H7 (cell line): ENCODE data around the gene WSB2. TPM values are rescaled to one million over a fixed set of nuclear protein-coding genes. Genes with fewer than 3 reads are reported as not detected.
"Not testable (repeated sequence)": the region's sequence is repeated elsewhere in the genome, so short reads cannot be mapped to it uniquely, and the experiment has no call there.

ENCODE experiments used
- DNase-seq: peaks from one replicate; pipeline ENCODE4 v3.0.0; 2012
- H3K27me3 ChIP-seq: 2 replicates; pipeline ENCODE4 v1.6.0; 2011; ENCODE audit warnings: mild to moderate bottlenecking, low read length; ENCODE audit not compliant: control insufficient read depth, insufficient read depth
- H3K36me3 ChIP-seq: replicated peaks from 2 replicates; pipeline ENCODE4 v1.5.1; 2011; ENCODE audit warnings: low read length; ENCODE audit not compliant: control insufficient read depth, insufficient read depth
- H3K4me3 ChIP-seq: 2 replicates; pipeline ENCODE4 v1.5.1; 2011; ENCODE audit warnings: low read depth, mild to moderate bottlenecking, control low read depth, low read length, moderate library complexity; ENCODE audit not compliant: insufficient read depth
- total RNA-seq: library from RNA; depleted of rRNA; stranded (reverse); fragments of >200 nt; shearing (Covaris generic); gene quantifications from 2 replicates; pipeline ENCODE4 v1.2.3, GENCODE V29; 2014

Gene WSB2
- total RNA-seq, 1 experiment from 2014 or later, result 104 TPM

GRCh38 chr12:118033902-118034301 lies 27.1 kb downstream of the WSB2 start:
- H3K36me3 ChIP-seq, result peaks cover 37% of the 10 kb centered on the region
- H3K27me3 ChIP-seq, result no peaks in the 10 kb centered on the region
- no peak for DNase-seq
- no peak overlapping the region for H3K4me3 ChIP-seq

- Histone ChIP-seq H3K27me3 (no peaks in the 10 kb centered on the region), H3K36me3 (peaks cover 36% of the 10 kb centered on the region), H3K4me3 (no peak overlapping the region)
- DNase-seq, result no peak
These were observed 27.7 kb downstream of the WSB2 start for GRCh38 chr12:118033323-118033722.

- Histone ChIP-seq H3K27me3 (no peaks in the 10 kb centered on the region), H3K36me3 (peaks cover 31% of the 10 kb centered on the region), H3K4me3 (no peak overlapping the region)
- no peak for DNase-seq
These were observed 28.8 kb downstream of the WSB2 start for GRCh38 chr12:118032188-118032587.

DNA sequence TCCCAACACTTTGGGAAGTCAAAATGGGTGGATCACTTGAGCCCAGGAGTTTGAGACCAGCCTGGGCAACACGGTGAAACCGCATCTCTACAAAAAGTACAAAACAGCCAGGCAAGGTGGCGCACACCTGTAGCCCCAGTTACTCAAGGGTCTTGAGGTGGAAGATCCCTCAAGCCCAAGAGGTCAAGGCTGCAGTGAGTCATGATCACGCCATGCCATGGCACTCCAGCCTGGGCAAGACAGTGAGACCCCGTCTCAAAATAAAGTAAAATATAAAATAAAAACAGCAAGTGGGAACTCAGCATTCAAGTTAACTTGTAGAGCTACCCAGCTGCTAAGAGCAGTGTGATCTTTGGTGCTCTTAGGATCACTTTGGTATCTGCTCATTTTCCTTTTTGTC lies 31.8 kb downstream of the WSB2 start:
- Histone ChIP-seq H3K4me3 (no peak overlapping the region), H3K27me3 (no peaks in the 10 kb centered on the region), H3K36me3 (peaks cover 34% of the 10 kb centered on the region)
- DNase-seq, result no peak

GRCh38 chr12:118025168-118025567 lies 35.8 kb downstream of the WSB2 start:
- no peak for DNase-seq
- Histone ChIP-seq H3K36me3 (peaks cover 27% of the 10 kb centered on the region), H3K27me3 (no peaks in the 10 kb centered on the region), H3K4me3 (no peak overlapping the region)

GRCh38 chr12:118023301-118023860 lies 37.6 kb downstream of the WSB2 start:
- no peak for DNase-seq
- Histone ChIP-seq H3K4me3 (no peak overlapping the region), H3K27me3 (no peaks in the 10 kb centered on the region), H3K36me3 (peaks cover 35% of the 10 kb centered on the region)

- H3K27me3 ChIP-seq, result no peaks in the 10 kb centered on the region
- H3K4me3 ChIP-seq, result no peak overlapping the region
- no peak for DNase-seq
- H3K36me3 ChIP-seq, result peaks cover 35% of the 10 kb centered on the region
These were observed 38.3 kb downstream of the WSB2 start for GRCh38 chr12:118022728-118023109.

- H3K4me3 ChIP-seq, H3K27me3 ChIP-seq, DNase-seq: not testable (repeated sequence)
- peaks cover 35% of the 10 kb centered on the region for H3K36me3 ChIP-seq
These were observed 38.8 kb downstream of the WSB2 start for GRCh38 chr12:118022097-118022727.

- no peak for DNase-seq
- Histone ChIP-seq H3K36me3 (peaks cover 21% of the 10 kb centered on the region), H3K4me3 (no peak overlapping the region), H3K27me3 (no peaks in the 10 kb centered on the region)
These were observed 40.9 kb downstream of the WSB2 start for GRCh38 chr12:118020036-118020435.

DNA sequence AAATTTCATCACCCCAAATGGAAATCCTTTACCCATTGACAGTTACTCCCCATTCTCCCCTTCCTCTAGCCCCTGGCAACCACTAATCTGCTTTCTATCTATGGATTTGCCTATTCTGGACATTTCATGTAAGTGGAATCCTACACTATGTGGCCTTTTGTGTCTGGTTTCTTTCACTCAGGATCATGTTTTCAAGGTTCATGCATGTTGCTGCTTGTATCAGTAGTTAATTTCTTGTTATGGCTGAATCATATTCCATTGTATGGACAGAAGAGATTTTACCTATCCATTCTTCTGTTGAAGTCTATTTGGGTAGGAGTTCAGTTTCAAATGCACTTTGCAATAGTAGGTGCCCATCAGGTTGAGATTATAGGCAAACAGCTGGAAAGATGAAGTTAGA lies 43.1 kb downstream of the WSB2 start:
- H3K4me3 ChIP-seq, result no peak overlapping the region
- no peak for DNase-seq
- peaks cover 19% of the 10 kb centered on the region for H3K36me3 ChIP-seq
- no peaks in the 10 kb centered on the region for H3K27me3 ChIP-seq

DNA sequence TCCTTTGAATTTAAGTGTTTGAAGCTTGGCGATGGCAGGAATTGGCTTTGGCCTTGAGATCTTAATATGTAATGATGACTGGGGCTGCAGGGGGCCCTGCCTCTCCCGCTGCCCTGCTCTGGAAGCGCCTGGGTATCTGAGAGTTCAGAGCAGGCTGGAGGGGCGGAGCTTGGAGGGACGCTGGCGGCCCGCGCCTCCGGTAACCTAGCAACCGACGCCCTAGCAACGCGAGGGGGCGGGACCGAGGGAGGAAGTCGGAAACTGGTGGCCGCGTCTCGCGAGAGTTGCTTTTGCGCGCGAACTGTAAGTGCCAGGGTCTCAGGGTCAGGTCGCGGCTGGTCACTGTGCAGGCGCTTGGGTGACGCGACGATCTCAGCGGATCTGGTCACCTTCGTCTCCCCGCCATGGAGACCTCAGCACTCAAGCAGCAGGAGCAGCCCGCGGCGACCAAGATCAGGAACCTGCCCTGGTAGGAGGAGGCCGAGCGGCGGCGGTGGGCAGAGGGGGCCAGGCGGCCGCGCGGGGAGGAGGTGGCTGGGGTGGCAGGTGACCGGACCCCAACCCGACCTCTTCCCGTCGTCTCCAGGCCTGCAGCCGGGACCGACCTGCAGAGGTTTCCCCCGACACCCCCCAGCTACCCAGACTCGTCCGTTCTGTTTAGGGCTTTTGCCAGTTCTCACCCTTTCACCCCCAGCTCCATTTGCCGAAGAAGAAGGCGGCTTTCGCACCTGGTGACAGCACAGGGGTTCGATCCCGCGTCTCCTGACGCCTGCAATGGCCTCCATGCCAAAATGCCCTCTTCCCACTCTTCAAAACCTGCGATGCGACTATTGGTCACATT lies 44.3 kb downstream of the WSB2 start, which contains the start of gene RFC5:
RFC5 (plus strand) TSS at position 280 of the 841 bp plus-strand sequence; CDS start at position 405, 125 bp downstream.
- H3K4me3 ChIP-seq, result peak within 1 kb of the TSS; percentile 85
- peak; percentile 98 for DNase-seq
- peaks cover 13% of the 10 kb centered on the region for H3K36me3 ChIP-seq
- H3K27me3 ChIP-seq, result no peaks in the 10 kb centered on the region

DNA sequence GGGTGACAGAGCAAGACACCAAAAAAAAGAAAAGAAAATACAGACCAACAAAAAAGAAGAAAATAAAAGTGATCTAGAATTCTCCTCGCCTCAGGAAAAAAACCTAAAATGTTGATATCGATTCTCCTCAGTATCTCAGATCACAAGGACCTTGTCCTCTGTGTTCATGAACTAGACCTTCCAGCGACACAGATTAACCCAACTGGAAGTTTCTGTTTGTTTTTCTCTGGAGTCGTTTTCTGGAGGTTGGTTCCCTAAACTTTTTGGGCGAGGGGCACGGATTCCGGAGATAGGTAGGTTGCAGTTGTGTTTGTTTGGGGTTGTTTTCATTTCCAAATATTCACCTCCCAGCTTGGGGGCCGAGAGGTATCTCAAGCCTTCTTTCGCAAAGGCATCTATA lies 45.0 kb downstream of the WSB2 start:
- H3K27me3 ChIP-seq, result no peaks in the 10 kb centered on the region
- peaks cover 13% of the 10 kb centered on the region for H3K36me3 ChIP-seq
- no peak for DNase-seq
- no peak overlapping the region; the same call in 1 of the 2 replicates for H3K4me3 ChIP-seq

DNA sequence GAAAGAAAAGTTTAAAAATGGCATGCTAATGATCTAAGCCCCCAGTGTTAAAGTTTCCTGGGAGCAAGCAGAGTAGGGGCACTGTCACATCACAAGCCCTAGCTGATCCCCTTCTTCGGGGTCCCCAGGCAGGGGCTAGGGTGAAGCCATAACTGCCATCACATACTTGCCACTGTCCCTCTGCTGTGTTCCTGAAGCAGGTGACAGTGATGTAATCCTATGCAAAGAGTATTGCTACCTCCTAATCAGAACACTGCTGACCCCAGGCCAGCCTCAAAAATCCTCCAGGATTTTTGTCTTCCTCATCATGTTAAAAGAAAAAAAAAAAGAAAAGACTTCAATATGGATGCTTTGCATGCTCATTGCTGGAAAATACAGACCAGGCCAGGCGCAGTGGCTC lies 45.7 kb downstream of the WSB2 start:
- Histone ChIP-seq H3K4me3 (no peak overlapping the region), H3K27me3 (no peaks in the 10 kb centered on the region), H3K36me3 (peaks cover 10% of the 10 kb centered on the region)
- DNase-seq, result no peak

- Histone ChIP-seq H3K36me3 (no peaks in the 10 kb centered on the region), H3K27me3 (no peaks in the 10 kb centered on the region), H3K4me3 (no peak overlapping the region)
- DNase-seq, result no peak
These were observed 47.7 kb downstream of the WSB2 start for GRCh38 chr12:118013283-118013682.

- Histone ChIP-seq H3K4me3 (no peak overlapping the region), H3K36me3 (no peaks in the 10 kb centered on the region), H3K27me3 (no peaks in the 10 kb centered on the region)
- DNase-seq, result no peak
These were observed 49.0 kb downstream of the WSB2 start for GRCh38 chr12:118011961-118012360.
